ENCODE results near the gene KRTAP10-10. TPM values are rescaled to one million over a fixed set of nuclear protein-coding genes. Genes with fewer than 3 reads are reported as not detected.
"Not testable (repeated sequence)": the region's sequence is repeated elsewhere in the genome, so short reads cannot be mapped to it uniquely, and the experiment has no call there.

KRTAP10-10 gene
- total and polyA plus RNA-seq, 2 donors (not counting 1 experiment from before 2014, with no cell fraction given): not detected

GRCh38 chr21:44684077-44684476 is 46.9 kb downstream of the KRTAP10-10 start:
- no peak overlapping the region for H3K4me2 ChIP-seq (ENCODE audit: extremely low read depth, insufficient read depth, low read length)
- no peak overlapping the region for H2AFZ ChIP-seq (ENCODE audit: low read length)
- H3K9me3 ChIP-seq (ENCODE audit: control insufficient read depth, insufficient read depth, low read depth, low read length): no peaks in the 10 kb centered on the region
- no peak for DNase-seq (ENCODE audit: low read depth in 2 of 2)
- H3K27ac ChIP-seq (ENCODE audit: insufficient read depth, low read length): no peak overlapping the region
- no peaks in the 10 kb centered on the region for H3K4me1 ChIP-seq (ENCODE audit: control insufficient read depth, extremely low read depth, insufficient read depth, low read length)
- no peak overlapping the region for H3K4me3 ChIP-seq (replicated peaks in 1 of 4; ENCODE audit: control extremely low read depth in 1 of 4, insufficient read depth in 1 of 4, low read depth in 3 of 4, low read length in 4 of 4)
- H3K9ac ChIP-seq (ENCODE audit: insufficient read depth, low read length): no peak overlapping the region
- TF ChIP-seq EZH2 (IDR thresholded peaks at IDR 0.05; ENCODE audit: low read length, missing control alignments): no peak
- no peak for TF ChIP-seq CTCF (conservative IDR thresholded peaks at IDR 0.05 in 1 of 2, IDR thresholded peaks at IDR 0.05 in 1 of 2; ENCODE audit: low read depth in 1 of 2, low read length in 2 of 2)
- no peaks in the 10 kb centered on the region for H4K20me1 ChIP-seq (ENCODE audit: control insufficient read depth, extremely low read depth, insufficient read depth, low read length)
- no peaks in the 10 kb centered on the region for H3K79me2 ChIP-seq (ENCODE audit: control insufficient read depth, insufficient read depth, low read length)
- H3K36me3 ChIP-seq (ENCODE audit: control insufficient read depth, insufficient read depth, low read length): no peaks in the 10 kb centered on the region
- peaks cover 4% of the 10 kb centered on the region for H3K27me3 ChIP-seq (ENCODE audit: control insufficient read depth, insufficient read depth, low read length)

GRCh38 chr21:44684483-44684882 is 47.3 kb downstream of the KRTAP10-10 start:
- no peak for DNase-seq (ENCODE audit: low read depth in 2 of 2)
- no peaks in the 10 kb centered on the region for H3K9me3 ChIP-seq (ENCODE audit: control insufficient read depth, insufficient read depth, low read depth, low read length)
- no peaks in the 10 kb centered on the region for H3K4me1 ChIP-seq (ENCODE audit: control insufficient read depth, extremely low read depth, insufficient read depth, low read length)
- no peak overlapping the region for H2AFZ ChIP-seq (ENCODE audit: low read length)
- no peak overlapping the region for H3K27ac ChIP-seq (ENCODE audit: insufficient read depth, low read length)
- H3K79me2 ChIP-seq (ENCODE audit: control insufficient read depth, insufficient read depth, low read length): no peaks in the 10 kb centered on the region
- H3K27me3 ChIP-seq (ENCODE audit: control insufficient read depth, insufficient read depth, low read length): peaks cover 4% of the 10 kb centered on the region
- H3K4me3 ChIP-seq (replicated peaks in 1 of 4; ENCODE audit: control extremely low read depth in 1 of 4, insufficient read depth in 1 of 4, low read depth in 3 of 4, low read length in 4 of 4): no peak overlapping the region
- no peak for TF ChIP-seq EZH2 (IDR thresholded peaks at IDR 0.05; ENCODE audit: low read length, missing control alignments)
- no peak for TF ChIP-seq CTCF (conservative IDR thresholded peaks at IDR 0.05 in 1 of 2, IDR thresholded peaks at IDR 0.05 in 1 of 2; ENCODE audit: low read depth in 1 of 2, low read length in 2 of 2)
- H3K4me2 ChIP-seq (ENCODE audit: extremely low read depth, insufficient read depth, low read length): no peak overlapping the region
- no peak overlapping the region for H3K9ac ChIP-seq (ENCODE audit: insufficient read depth, low read length)
- no peaks in the 10 kb centered on the region for H3K36me3 ChIP-seq (ENCODE audit: control insufficient read depth, insufficient read depth, low read length)
- no peaks in the 10 kb centered on the region for H4K20me1 ChIP-seq (ENCODE audit: control insufficient read depth, extremely low read depth, insufficient read depth, low read length)

- H3K4me1 ChIP-seq (ENCODE audit: control insufficient read depth, extremely low read depth, insufficient read depth, low read length); H3K4me2 ChIP-seq (ENCODE audit: extremely low read depth, insufficient read depth, low read length); H3K9ac ChIP-seq (ENCODE audit: insufficient read depth, low read length); H3K36me3 ChIP-seq (ENCODE audit: control insufficient read depth, insufficient read depth, low read length); H4K20me1 ChIP-seq (ENCODE audit: control insufficient read depth, extremely low read depth, insufficient read depth, low read length); H3K27me3 ChIP-seq (ENCODE audit: control insufficient read depth, insufficient read depth, low read length); DNase-seq (ENCODE audit: low read depth in 2 of 2); H3K79me2 ChIP-seq (ENCODE audit: control insufficient read depth, insufficient read depth, low read length); H3K9me3 ChIP-seq (ENCODE audit: control insufficient read depth, insufficient read depth, low read depth, low read length); H3K27ac ChIP-seq (ENCODE audit: insufficient read depth, low read length); H3K4me3 ChIP-seq (replicated peaks in 1 of 4; ENCODE audit: control extremely low read depth in 1 of 4, insufficient read depth in 1 of 4, low read depth in 3 of 4, low read length in 4 of 4); H2AFZ ChIP-seq (ENCODE audit: low read length): not testable (repeated sequence)
Measured at GRCh38 chr21:44685050-44685449, 47.9 kb downstream of the KRTAP10-10 start.

Measured in fibroblast of lung (primary cell).